ENCODE measurements around the gene MYOF.

MYOF gene

DNA sequence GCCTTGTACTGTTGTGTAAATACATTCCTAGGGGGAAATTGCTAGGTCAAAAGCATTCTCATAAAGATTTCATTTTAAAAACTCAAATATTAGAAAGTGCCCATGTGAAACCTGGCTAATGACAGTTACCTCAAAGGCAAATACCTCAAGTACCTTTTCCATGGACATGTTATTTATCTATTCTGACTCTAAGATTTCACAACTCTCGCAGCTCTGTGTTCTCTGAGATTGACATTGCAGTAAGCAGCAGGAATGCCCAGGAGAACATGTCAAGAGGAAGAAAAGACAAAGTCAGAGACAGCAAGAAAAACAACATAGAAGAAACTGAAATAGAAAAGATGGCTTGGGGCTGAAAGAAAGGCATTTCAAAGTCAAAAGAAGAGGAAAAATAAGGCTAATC, 221.0 kb downstream of the MYOF start:
- DNase-seq, result no peak

DNA sequence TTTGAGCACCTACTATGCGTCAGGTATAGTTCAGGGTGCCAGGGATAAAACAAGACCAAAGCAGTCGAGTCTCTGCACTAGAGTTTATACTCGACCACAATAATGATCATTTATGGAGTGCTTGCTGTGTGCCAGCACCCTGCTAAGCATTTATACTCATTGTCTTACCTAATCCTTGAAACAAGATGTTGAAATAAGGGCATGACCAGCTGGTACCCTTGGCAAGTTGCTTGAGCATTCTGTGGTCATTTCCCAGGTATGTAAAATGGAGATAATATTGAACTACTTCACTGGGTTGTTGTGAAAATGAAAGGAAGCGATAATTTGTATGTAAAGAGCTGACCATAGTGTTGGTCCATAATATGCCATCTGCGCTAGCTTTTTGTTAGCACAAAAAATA, 223.0 kb downstream of the MYOF start:
- DNase-seq, result no peak
